NOMO-1 treated with DMSO at 0.1 percent for 48 hours (cell line): ENCODE data around the gene TLR10.
A peak's percentile ranks its signal among the peaks of the same experiment; 100 is the strongest.
"Not testable (repeated sequence)": the region's sequence is repeated elsewhere in the genome, so short reads cannot be mapped to it uniquely, and the experiment has no call there.

Source experiments
- DNase-seq: peaks from one replicate; lab custom pipeline; 2025; ENCODE audit not compliant: unreplicated experiment; lab: John Stamatoyannopoulos, UW

Gene TLR10, protein sequence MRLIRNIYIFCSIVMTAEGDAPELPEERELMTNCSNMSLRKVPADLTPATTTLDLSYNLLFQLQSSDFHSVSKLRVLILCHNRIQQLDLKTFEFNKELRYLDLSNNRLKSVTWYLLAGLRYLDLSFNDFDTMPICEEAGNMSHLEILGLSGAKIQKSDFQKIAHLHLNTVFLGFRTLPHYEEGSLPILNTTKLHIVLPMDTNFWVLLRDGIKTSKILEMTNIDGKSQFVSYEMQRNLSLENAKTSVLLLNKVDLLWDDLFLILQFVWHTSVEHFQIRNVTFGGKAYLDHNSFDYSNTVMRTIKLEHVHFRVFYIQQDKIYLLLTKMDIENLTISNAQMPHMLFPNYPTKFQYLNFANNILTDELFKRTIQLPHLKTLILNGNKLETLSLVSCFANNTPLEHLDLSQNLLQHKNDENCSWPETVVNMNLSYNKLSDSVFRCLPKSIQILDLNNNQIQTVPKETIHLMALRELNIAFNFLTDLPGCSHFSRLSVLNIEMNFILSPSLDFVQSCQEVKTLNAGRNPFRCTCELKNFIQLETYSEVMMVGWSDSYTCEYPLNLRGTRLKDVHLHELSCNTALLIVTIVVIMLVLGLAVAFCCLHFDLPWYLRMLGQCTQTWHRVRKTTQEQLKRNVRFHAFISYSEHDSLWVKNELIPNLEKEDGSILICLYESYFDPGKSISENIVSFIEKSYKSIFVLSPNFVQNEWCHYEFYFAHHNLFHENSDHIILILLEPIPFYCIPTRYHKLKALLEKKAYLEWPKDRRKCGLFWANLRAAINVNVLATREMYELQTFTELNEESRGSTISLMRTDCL

DNA sequence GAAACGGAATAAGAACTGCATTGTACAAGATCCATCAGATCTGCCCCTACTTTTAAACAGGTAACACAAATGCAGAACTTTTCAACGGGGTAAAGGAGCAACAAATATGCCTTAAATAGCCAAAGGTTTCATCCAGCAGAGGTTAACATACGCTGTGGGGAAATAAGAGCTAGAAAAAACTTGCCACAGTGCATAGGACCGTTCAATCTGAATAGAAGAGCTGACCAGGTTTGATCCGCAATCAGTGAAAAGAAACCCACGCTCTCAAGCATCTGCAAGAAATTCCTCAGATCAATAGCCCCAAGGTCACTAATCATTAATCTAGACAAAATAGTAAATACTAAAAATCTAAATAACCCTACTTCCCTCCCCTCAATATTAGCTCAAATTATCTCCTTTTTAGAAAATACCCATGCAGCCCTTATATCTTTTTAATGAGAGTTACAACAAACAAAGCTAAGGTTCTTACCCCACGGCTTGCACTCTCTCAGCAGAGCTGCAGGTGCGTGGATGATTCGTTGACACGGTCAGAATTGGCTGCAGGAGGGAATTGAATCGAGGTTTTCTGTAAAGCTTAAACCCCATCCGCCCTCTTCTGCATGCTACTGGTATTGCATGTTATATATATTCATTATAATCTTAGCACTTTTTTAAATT, at the start of gene TLR10:
Gene TLR10 (minus strand): TSS at position 539 of the 657 bp plus-strand sequence. CDS start 7,400 bp downstream, outside the sequence.
- peak; percentile 58 for DNase-seq

DNA sequence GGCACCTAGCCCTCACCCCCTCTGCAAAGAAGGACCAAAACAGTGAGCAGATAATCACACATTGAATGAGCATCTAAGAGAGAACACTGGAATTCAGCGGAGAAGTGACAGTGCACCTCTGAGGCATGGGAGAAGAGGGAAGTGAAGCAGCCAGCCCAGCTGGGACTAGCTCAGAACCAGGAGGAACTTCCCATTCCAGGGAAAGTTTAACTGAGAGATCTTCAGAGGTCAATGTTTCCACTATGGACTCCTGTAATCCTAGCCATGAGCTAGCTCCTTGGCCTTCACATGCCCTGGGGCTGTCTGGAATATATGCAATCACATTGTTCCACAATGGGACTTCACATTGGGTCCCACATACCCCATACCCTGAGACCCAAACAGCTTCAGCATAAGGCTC, 49.4 kb upstream of the TLR10 start:
- no peak for DNase-seq

DNA sequence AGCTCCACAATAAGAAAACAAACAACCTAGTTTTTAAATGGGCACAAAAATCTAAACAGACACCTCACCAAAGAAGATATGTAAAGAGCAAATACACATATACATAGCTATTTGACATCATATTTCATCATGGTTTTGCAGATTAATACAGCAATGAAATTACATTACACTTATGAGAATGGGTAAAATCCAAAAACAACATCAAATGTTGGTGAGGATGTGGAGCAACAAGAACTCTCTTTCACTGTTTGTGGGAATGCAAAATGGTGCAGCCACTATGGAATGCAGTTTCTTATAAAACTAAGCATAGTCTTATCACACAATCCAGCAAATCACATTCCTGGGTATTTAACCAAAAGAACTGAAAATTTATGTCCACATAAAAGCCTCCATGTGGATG, 48.9 kb upstream of the TLR10 start:
- no peak for DNase-seq

DNA sequence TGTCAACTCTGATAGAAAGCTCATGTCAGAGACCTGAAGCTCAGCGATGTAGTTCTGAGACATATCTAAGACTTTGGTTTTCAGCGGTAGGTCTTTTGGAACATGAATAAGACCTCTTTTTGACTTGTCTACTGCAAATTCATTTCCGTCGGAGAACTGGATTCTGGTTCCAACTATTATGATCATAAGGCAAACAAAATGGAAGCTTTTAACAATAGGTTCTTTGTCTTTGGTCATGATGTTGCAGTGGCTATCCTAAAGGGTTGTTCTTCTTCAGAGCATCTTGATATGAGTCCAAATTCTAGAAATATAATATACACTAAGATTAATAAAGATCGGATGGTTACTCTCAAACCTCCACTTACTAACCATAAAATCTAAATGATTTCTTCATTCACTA, 46.4 kb upstream of the TLR10 start:
- no peak for DNase-seq

DNA sequence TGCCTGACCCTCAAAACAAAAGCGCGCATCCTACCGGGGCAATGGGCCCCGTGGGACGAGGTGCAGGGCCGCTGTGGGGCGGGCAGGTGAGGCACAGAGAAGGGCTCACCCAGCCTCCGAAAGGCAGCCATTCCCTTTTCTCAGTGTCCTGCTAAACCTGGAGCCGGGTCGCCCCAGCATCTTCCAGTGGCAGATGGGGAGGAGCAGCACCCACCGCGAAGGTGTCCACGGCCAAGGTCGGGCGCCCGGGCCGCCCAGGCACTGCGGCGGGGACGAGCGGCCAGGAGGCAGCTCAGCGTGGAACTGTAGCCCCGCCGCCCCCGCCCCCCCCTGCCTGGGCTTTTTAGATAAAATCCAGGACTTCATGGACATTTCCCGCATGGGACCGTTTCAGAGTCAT, 41.0 kb upstream of the TLR10 start:
- DNase-seq, result no peak

DNA sequence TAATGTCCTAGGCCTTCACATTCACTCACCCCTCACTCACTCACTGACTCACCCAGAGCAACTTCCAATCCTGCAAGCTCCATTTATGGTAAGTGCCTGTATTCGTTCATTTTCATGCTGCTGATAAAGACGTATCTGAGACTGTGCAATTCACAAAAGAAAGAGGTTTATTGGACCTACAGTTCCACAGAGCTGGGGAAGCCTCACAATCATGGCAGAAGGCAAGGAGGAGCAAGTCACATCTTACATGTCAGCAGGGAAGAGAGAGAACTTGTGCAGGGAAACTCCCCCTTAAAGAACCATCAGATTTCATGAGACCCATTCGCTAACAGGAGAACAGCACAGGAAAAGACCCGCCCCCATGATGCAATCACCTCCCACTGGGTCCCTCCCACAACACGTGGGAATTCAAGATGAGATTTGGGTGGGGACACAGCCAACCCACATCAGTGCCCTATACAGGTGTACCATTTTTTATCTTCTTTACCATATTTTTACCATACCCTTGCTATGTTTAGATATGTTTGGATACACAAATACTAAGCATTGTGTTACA, 40.0 kb upstream of the TLR10 start:
- DNase-seq, result no peak

DNA sequence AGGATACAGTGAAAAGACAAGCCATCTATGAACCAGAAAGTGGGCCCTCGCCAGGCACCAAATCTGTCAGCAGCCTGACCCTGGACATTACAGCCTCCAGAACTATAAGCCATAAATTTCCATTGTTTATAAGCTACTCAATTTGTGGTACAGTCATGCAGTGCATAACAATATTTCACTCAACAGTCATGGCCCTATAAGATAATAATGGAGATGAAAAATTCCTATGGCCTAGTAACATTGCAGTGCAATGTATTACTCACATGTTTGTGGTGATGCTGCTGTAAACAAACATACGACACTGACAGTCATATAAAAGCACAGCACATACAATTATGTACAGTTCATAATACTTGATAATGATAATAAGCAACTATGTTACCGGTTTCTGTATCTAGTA, 38.9 kb upstream of the TLR10 start:
- no peak for DNase-seq

DNA sequence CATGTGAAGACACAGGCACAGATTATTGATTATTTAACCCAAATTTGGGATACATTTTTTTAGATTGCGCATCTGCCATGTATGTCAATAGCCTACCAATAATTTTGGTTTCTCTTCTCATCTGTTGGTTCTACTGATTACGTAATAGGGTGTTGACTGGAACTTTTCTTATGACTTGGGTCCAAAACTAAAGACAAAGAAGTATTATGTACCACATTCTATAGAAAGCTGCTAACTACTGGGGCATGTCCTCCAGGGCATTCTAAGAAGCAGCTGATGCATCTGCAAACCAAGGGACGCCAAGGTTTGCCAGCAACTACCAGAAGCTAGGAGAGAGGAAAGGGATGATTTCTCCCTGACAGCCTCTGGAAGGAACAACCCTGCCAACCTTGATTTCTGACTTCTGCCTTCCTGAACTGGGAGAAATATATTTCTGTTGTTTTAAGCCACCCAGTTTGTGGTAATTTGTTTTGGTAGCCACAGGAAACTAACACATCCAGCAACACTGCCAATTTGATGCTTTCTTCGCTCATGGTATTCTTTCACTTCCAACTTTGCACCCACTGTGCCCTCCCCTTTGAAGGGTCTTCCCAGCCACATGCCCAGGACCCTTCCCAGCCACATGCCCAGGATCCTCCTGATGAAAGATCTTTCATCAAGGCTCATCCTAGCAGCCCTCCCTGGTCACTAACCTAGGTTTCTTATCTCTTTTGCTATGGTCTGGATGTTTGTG, 37.7 kb upstream of the TLR10 start:
- peak; percentile 6 for DNase-seq

DNA sequence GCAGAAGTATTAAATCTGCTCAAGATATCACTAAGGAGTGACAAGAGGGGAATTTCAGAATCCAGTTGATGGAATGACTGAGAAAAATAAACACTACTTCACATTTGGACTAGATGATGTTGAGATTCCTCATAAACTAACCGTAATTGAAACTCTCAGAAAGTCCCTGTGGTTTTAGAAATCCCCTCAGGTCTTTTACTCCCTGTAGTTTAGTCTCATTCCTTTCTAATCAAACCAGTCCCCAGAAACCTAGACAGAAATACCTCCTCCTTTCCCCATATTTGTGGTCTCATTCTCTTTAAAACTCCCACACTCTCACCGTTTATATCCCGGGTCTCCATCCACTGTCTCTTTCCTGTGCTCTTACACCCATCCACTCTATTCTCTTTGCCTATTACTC, 36.8 kb upstream of the TLR10 start:
- no peak for DNase-seq

DNA sequence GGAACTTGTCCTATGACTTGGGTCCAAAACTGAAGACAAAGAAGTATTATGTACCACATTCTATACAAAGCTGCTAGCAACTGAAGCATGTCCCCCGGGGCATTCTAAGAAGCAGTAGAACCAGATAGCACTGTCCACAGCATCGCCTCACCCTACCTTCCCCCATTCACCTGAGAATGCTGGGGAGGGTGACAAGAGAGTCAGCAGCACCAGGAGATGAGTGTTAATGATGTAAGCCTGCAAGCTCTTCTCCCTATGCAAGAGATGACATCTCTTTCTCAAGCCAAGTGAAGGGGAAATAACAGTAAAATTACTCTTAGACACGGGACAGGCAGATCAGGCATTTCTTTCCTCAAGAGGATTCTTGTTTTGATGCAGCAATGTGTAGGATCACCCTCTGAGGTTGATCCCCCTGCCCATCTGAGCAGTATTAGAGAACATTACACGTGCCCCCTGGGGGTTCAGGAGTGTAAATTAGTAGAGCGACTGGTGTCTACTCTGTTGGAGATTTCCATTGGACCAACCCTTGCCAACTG, 35.7 kb upstream of the TLR10 start:
- DNase-seq, result no peak

DNA sequence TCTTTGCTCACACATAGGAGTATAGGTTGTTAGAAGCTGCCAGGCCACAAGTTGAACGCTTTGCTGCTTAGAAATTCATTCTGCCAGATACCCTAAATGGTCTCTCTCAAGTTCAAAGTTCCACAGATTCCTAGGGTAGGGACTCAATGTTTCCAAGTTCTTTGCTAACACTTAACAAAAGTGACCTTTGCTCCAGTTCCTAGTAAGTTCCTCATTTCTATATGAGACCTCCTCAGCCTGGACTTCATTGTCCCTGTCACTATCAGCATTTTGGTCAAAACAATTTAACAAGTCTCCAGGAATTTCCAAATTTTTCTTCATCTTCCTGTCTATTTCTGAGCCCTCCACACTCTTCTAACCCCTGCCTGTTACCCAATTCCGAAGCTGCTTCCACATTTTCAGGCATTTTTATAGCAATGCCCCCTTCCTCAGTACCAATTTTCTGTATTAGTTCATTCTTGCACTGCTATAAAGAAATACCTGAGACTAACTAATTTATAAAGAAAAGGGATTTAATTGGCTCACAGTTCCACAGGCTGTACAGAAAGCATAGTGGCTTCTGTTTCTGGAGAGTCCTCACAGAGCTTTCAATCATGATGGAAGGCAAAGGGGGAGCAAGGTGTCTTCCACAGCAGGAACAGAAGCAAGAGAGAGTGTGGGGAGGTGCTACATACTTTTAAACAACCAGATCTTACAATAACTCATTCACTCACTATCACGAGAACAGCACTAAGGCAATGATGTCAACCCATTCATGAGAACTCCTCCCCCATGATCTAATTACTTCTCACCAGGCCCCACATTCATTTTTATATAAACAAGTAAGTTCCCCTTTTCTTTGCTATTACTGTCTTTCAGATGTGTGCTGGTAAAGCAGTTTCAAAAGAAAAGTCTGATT, 33.3 kb upstream of the TLR10 start:
- peak; percentile 89 for DNase-seq

DNA sequence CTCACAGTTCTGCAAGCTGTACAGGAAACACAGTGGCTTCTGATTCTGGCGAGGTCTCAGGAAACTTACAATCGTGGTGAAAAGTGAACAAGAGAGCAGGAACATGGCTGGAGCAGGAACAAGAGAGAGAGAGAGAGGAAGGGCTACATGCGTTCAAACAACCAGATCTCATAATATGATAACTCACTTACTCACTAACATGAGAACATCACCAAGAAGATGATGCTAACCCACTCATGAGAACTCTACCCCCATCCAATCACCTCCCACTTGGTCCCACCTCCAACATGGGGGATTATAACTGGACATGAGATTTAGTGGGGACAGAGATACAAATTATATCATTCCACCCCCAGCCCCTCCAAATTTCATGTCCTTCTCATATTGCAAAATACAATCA, 31.6 kb upstream of the TLR10 start:
- no peak for DNase-seq

DNA sequence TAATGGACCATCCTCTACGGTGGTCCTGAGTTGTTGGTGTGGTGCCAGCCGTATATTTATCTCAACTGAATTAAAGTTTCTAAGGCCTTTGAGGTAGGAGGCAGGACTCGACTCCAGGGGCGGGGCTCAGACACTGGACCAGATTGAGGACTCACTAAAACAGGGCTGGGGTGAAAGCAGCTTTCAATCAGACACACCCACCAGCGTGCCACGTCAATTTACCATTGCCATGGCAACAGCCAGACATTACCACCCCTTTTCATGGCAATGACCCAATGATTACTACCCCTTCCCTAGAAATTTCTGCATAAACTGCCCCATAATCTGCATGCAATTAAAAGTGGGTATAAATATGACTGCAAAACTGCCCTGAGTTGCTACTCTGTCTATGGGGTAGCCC, 28.5 kb upstream of the TLR10 start:
- DNase-seq, result no peak

DNA sequence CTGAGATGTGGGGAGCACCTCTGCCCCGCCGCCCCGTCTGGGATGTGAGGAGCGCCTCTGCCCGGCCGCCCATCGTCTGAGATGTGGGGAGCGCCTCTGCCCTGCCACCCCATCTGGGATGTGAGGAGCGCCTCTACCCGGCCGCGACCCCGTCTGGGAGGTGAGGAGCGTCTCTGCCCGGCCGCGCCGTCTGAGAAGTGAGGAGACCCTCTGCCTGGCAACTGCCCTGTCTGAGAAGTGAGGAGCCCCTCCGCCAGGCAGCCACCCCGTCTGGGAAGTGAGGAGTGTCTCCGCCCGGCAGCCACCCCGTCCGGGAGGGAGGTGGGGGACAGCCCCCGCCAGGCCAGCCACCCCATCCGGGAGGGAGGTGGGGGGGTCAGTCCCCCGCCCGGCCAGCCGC, 24.7 kb upstream of the TLR10 start:
- DNase-seq, result not testable (repeated sequence)

DNA sequence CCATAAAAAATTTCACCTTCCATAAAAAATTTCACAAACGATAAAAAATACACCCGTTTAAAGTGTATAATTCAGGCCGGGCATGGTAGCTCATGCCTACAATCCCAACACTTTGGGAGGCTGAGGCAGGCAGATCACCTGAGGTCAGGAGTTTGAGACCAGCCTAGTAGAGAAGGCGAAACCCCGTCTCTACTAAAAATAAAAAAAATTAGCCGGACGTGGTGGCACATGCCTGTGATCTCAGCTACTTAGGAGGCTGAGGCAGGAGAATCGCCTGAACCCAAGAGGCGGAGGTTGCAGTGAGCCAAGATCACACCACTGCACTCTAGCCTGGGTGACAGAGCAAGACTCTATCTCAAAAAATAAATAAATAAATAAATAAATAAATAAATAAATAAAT, 23.5 kb upstream of the TLR10 start:
- DNase-seq, result not testable (repeated sequence)

DNA sequence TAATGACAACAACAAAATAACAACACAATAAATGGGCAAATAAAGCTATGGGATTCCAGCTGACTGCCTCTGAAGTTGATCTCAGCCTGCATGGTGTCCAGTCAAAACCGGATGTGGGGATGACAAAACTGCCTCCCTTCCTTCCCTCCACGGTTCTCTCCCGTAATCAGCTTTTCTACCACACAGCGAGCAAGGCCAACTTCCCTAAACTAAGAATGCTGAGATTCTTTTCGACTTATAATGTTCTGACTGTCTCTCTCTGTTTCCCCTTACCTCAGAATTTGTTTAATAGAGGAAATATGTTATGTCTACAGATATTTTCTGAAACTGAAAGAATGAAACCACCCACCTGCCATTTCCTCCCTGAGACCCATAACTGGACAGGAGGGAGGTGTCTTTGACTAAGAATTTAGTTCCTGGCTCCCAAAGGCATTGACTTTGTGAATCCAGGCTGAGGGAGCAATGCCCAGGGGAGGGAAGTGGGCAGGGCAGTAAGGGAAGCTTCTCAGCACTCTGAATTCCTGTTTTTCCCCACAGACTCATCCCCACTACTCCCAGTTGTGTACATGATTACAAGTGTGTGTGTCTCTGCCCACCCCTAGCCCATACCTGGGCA, 22.8 kb upstream of the TLR10 start:
- peak; percentile 83 for DNase-seq

DNA sequence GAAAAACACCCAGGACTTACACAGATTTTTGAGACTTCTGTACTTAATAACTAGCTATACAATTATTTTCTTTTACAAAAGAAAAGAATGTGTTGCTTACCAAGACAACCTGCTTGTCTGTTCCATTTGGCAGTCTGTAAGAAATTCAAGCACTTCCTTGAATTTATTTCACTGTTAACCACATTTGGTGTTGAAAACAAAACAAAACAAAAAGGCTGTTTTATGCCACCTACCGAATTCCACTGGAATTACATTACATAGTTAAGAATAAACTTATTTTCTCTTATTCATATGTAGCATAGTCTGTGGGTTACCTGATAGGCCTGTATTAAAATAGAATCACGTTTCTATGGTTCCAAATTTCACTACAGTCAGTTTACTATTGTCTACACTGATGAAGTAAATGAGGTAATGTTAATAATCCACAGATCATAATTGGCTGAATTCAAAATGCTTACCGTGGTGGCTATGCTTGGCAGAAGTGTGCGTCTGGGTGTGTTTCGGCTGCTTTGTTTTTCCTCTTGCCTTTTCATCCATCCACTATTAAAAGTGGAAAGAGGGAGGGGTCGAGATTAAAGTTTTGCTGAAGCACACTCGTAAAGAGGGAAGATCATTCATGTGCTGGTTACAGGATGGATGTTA, 22.0 kb upstream of the TLR10 start, which contains the start of gene TLR1:
Gene TLR1 (minus strand): TSS at position 138 of the 642 bp plus-strand sequence. CDS start 5,960 bp downstream, outside the sequence.
- peak; percentile 76 for DNase-seq
